HG03135 (cell line): ENCODE measurements around the gene DBR1.
"Not testable (repeated sequence)": the region's sequence is repeated elsewhere in the genome, so short reads cannot be mapped to it uniquely, and the experiment has no call there.

Source experiments
- ATAC-seq: cut with Tn5 transposase; IDR thresholded peaks from one replicate; pipeline ENCODE4 v1.9.1; 2021; ENCODE audit warnings: mild to moderate bottlenecking, moderate library complexity; ENCODE audit not compliant: unreplicated experiment

DBR1 gene

DNA sequence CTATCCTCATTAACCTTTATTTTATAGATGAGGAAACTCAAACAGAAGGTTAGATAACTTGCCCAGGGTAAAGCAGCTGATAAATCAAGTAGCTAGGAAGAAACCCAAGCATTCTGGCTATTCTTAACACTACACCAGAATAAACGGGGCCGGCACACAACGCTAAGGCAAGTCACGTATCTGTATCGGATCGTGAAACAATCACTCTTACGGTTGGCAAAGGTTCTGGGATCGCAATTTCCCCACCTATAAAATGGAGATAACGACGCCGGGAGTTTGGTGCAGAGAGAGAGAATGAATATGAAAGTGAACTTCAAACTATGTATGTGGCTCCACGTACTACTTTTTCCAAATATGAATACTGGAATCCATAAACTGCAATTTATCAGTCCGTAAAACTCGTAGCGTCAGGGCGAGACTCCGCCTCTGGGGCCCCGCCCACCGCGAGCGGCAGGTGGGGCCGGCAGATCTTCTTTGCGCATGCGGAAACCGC is 12.1 kb upstream of the DBR1 start:
- peak; percentile 31 for ATAC-seq

DNA sequence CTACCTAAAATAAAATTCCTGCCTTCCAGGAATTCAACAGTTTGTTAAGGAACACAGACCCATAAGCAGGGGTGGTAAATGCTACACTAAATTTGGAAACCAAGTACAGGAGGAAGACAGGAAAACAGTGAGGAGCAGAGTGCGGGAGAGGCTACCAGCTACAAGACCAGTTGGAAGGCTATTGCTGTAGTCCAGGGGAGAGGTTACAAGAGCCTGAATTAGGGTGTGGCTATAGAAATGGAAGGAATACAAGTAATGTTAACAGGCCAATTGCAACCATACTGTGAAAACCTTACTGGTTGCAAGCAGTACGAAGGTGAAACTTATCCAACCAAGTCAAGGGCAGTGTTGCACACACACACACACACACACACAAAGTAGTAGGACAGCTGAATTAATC is 11.5 kb upstream of the DBR1 start:
- no peak for ATAC-seq

DNA sequence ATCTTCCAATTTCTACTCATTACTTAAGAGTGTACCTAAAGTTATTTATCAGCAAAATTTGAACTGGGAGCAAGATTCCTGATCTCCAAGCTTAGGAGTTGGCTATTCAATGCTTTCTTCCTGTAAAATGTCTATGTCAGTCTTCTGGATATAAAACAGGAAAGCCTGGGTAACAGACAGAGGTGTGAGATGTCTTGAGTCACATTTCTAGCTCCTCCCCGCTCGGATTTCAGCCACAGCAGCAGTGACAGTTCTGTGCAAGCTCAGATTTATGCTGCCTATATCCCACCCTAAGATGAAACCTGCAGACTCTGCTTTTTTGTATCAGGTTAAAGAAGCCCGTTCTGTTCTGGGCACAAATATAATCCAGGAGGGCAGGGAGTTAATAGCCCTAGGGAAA is 10.3 kb upstream of the DBR1 start:
- ATAC-seq: no peak

DNA sequence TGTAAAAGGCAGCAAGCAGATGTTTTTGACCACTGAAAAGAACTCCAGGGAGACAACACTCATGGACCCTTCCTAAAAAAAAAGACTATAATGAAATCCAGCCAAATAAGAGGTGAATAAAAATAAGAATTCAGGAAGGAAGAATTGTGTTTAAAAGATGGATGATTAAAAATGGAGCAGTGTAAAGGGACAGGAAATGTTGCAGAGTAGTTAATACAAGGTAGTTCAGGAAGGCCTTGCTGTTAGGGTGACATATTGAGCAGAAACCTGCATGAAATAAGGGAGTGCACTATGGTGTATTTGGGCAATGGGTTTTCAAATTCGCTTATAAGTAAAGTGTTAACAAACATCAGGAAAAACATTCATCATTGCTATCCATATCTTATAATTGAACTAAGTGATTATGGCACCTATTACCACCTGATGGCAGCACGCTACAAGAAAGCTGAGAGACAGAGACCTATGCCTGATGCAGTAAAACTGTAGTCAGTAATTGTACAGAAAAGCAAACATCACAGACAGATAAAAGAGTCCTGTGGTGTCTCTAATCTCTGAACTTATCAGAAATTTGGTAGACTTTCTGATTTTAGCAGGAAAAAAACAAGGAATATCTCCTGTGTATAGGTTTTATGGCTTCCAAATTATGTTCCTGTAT is 5.8 kb upstream of the DBR1 start:
- ATAC-seq: peak; percentile 61

DNA sequence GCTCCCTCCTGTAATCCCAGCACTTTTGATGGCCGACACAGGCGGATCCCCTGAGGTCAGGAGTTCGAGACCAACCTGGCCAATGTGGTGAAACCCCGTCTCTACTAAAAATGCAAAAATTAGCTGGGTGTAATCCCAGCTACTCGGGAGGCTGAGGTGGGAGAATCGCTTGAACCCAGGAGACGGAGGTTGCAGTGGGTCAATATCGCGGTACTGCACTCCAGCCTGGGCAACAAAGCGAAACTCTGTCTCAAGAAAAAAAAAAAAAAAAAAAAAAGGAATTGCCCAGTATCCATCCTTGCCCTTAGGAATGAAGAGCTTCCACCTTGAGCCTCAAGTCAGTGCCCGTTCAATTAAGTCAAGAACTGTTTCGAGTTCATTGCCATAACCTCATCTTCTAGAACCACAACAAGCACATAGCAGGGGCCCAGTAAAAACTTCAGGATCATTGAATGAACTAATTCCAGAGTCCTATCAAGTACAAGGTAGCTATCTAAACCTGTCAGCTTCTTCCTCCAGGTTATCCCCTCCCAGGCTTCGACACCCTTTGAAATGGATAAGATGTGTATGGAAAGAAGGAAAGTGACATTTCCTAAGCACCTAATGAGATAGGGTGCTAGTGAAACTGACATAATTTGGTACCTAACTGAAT is 826 bp downstream of the DBR1 start:
- ATAC-seq: peak; percentile 15

DNA sequence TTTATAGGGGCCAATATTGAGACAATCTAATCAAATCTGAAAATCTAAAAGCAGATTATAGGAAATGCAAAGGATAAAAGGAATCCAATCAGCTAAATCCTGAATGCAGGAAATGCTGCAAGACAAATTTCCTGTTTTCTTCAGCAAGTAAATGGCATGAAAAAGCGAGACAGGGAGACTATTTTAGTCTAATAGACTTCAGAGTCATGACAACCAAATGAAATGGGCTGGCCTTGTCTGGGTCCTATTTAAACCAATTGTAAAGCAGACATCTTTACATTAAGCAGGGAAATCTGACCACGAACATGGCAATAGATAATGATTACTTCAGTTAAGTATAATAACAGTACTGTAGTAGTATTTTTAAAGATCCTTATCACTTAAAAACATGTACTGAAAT is 2.1 kb downstream of the DBR1 start:
- no peak for ATAC-seq

DNA sequence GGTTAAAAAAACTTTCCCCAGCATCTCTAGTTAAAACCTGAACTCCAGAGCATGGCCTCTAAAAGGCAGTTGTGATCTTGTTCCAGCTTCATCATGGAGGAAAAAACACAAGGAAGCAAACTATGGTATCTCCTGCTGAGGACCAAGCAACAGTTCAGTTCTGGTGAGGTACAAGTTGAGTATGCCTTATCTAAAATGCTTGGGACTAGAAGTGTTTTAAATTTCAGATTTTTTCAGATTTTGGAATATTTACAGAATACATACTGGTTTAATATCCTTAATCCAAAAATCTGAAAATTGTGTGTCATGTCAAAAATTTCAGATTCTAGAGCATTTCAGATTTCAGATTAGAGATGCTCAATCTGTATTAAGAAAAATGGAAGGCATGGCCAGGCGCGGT is 9.7 kb downstream of the DBR1 start:
- no peak for ATAC-seq

DNA sequence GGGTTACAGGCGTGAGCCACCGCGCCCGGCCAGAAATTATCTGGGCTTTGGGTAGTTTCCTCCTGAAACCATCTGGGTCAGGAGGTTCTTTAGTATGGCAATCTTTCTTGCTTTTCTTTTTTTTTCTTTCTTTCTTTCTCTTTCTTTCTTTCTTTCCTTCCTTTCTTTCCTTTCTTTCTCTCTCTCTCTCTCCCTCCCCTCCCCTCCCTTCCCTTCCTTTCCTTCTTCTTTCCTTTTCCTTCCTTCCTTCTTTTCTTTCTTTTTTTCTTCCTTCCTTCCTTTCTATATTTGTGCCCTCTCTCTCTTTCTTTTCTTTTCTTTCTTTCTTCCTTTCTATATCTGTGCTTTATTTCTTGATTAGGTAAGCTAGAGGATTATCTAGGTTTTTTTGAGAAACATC is 17.0 kb downstream of the DBR1 start:
- no peak for ATAC-seq

DNA sequence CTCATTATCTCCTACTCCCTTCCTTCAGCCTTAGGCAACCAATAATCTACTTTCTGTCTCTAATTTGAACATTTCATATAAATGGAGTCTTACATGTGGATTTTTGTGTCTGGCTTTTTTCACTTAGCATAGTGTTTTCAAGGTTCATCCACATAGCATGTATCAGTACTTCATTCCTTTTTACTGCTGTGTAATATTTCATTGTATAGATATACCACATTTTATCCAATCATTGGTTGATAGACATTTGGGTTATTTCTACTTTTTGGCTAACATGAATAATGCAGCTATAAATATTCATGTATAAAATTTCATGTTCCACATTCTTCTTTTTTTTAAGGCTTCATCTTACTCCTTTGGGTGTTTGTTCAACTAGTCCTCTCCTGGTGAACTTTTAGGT is 20.2 kb downstream of the DBR1 start:
- ATAC-seq: no peak

DNA sequence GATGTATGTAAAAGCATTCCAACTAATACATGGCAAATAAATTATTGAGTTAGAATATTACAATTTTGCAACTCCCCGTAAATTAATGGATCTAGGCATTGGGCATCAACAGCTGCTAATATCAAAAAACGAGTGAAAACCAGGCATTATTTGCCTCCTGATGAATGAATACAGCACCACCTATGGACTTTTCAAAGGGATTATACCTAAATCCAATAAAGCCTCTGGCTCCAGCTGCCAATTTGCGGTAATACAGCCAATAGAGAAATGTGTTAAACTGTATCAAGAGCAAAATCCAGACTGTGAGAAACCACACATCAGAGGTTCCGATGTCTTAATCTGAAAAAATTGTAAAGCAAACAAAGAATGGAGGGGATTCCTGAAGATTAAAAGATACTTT is 26.2 kb downstream of the DBR1 start:
- ATAC-seq: no peak

DNA sequence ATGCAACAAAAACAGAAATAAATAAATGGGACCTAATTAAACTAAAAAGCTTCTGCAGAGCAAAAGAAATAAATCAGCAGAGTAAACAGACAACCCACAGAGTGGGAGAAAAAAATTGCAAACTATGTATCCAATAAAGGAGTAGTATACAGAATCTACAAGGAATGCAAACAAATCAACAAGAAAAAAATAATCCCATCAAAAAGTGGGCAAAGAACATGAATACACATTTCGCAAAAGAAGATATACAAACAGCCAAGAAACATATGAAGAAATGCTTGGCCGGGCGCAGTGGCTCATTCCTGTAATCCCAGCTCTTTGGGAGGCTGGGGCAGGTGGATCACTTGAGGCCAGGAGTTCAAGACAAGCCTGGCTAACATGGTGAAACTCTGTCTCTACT is 32.5 kb downstream of the DBR1 start:
- ATAC-seq: not testable (repeated sequence)

DNA sequence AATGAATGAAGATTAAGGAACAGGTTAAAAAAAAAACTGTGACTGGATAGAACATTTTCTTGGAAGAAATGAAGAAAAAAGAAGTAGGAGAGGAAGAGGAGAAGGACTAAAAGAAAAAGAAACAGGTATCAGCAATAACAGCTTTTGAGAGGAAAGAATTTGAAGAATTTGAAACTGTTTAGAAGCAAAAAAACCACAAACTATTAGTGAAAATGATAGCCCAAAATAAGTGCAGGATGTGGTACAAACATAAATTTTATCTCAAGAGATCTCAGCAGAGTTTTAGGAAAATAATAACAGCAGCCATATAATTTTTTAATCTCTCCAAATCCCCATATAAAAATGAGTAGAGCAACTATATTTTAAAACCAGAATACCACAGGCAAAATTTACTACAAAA is 33.8 kb downstream of the DBR1 start:
- no peak for ATAC-seq

DNA sequence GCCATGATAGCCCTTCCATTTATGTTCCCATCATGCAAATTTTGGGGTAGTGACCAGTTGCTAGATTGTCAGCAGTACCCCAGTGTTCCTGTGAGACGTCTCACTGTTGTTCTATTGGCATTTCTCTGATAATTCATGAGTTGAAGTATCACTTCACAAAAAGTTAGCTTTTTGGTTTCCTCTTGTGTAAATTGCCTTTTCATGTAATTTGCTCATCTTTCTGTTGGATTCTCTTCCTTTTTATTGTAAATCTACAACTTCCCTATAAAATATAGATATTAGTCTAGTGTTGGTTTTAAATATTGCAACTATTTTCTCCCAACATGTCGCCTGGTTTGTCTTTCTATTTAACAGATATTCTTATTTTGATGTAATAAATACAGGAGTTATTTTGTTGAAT is 35.0 kb downstream of the DBR1 start:
- ATAC-seq: no peak

DNA sequence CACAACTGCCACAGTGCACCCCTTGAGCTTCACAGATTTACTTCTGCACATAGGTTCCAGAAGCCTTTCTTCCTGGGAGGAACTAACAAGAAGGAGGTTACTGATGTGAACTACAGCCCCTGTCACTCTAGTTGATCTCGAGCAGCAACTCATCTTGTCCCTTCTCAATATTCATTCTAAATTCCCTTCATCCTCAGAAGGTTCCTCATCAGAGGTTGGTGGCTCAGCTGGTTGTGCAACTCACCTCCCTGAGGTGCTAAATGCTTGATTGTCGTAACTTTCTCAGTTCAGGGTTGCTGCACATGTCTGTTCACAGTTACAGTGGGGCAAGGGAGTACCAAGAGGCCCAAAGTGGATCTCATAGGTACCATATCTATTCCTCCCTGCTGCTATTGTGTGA is 36.9 kb downstream of the DBR1 start:
- ATAC-seq: no peak

DNA sequence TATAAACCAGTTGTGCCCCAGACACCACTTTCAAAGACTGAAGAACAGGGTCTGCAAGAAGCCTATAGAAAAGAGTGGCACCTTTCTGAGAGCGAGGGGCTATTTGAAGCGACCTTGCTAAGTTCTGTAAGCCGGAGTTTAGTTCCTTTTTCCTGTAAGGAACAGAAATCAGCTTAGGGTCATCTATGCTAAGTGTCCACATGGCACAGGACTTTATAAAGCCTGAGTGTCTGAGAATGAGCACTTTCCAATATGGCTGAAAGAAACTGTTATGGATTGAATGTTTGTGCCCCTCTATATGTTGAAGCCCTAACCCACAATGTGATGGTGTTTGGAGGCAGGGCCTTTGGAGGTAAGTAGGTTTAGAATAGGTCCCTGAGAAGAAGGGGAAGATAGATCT is 38.5 kb downstream of the DBR1 start:
- ATAC-seq: no peak

DNA sequence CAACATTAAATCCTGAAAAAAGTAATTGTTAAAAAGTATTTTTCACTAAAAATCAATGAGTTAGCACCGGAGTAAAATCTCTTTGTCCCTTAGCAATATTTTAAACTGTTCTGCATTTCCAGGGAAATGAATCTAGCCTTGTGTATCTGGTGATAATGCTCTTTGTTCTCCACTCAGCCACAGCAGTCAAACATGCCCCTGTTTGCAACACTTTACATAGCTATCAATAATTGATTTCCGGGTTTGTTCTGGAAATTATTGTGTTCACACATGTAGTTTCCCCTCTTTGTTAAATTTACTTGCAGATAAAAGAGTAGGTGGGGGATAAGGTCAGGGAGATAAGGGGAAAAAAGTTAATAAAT is 38.9 kb downstream of the DBR1 start:
- no peak for ATAC-seq

DNA sequence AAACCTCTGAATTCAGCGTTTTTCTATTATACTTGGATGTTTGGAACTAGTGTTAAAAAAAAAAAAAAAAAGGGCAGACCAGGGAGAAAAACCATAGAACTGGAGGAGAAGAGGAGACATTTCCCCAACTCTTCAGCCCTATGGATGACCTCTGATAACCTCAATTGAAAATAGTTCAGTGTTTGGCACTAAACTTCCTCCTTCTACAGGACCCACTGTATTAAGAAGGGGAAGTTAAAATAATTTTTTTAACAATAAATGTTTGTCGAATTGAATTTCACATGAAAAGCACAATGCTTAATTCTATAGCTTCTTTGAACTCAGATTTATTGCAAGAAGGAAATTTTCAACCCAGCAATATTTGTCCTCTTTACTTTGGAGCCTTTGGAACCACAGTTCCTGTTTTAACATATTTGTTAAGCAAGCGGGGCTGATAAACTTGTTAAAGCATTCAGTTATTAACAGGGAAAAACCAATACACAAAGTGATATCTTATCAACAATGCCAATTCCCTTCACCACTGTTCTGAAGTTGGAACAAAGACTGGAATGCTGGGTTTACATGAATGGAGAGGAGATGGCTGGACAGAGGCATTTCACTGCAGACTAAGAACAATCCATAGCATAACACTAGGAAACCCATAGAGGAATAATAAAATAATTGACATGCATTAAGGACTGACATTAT is 39.4 kb downstream of the DBR1 start:
- ATAC-seq: no peak

DNA sequence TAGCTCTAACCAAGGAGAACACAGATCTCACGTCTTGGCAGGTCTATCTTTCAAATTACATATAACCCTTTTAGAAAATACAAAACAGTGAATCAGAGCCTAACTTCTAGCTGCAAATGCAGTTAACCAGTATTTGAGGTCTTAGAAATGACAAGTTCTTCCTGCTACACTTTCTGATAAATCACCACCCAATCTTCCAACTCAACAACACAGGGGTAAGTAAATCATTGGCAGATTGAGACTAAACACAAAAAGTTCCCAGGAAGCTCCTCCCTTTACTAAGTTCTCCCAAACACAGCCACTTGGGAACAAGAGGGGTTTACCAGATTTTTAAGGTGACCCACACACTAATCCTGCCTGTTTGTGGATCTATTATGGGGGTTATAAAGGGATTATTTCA is 42.5 kb downstream of the DBR1 start, which contains the start of gene A4GNT:
Gene A4GNT, minus strand, starts transcription at position 152 of the 400 bp plus-strand sequence. CDS start 1,134 bp downstream, outside the sequence.
- ATAC-seq: no peak

DNA sequence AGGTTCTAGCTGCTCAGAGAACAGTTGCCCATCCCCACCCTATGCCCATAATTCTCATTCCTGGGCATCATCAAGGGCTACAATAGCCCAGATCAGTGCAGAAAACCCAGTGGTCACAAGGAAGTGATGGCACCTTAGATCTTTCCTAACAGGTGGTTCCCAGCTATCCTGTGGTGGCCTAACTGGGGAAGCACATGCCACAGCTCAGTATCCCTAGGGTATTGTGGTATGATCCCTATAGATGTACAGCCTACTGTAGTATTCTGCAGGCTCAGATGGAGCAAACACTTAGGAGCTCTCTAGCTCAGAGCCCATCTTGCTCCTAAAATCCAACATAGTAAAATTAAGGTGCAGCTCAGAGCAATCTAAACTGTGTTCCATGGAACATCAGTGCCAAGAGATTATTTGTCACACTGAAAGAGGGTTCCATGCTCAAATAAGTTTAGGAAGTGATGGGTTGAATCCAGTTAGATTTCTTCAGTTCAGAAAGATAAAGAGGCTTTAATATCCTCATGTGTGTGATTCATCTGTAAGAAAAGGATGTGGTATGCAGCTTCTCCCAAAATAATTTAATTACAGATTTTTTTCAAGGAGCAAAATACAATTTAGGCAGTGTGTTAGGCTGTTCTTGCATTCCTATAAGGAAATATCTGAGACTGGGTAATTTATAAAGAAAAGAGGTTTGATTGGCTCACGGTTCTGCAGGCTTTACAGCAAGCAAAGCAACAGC is 46.9 kb downstream of the DBR1 start:
- ATAC-seq: no peak

DNA sequence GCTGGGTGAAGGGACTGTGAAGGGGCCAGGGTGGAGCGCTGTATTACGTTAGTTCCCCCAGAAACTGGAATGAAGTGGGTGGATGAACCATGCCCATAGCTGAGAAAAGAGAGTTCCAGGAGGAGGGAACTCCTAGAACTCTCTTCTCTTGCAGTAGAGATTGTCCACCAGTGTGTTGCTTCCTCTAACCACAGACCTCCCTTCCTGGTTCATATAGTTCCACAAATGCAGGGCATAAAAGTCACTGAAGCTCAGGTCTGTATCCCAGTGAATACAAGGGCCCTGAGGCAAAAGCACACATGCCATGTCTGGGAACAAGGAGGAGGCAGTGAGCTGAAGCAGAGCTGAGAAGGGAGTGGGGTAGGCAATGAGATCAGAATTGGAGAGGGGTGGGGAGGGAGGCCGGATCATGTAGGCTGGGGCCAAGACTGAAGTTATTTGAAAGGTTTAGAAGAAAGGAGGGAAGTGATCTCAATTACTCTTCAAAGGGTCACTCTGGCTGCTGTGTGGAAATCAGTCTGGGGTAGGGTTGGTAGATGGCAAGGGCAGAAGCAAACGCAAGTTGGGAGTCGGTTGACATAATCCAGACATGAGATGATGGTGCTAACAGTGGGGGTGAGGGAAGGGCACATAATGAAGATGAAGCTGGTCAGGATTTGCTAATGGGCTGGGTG is 49.0 kb downstream of the DBR1 start:
- no peak for ATAC-seq
